ENCODE data around the gene CNTN6. TPM values are rescaled to one million over a fixed set of nuclear protein-coding genes. Genes with fewer than 3 reads are reported as not detected.

The CNTN6 gene
- total RNA-seq, 1 donor from 2014 or later = 2.2 TPM

- TF ChIP-seq EZH2 (IDR thresholded peaks at IDR 0.05) = no peak
- TF ChIP-seq CTCF (IDR thresholded peaks at IDR 0.05) = no peak
- no peak for TF ChIP-seq EZH2phosphoT487 (IDR thresholded peaks at IDR 0.05)
- Histone ChIP-seq H3K4me2 (no peak overlapping the region), H4K20me1 (ENCODE audit: low read depth) (no peaks in the 10 kb centered on the region), H3K79me2 (ENCODE audit: low read depth) (no peaks in the 10 kb centered on the region), H3K9me3 (ENCODE audit: low read depth) (no peaks in the 10 kb centered on the region), H3K4me1 (no peaks in the 10 kb centered on the region), H3K9ac (no peak overlapping the region), H3K4me3 (no peak overlapping the region), H3F3A (ENCODE audit: low read depth) (no peaks in the 10 kb centered on the region), H2AFZ (replicated peaks) (no peak overlapping the region), H3K27ac (no peak overlapping the region), H3K27me3 (no peaks in the 10 kb centered on the region), H3K36me3 (no peaks in the 10 kb centered on the region)
- Mint-ChIP-seq H3K4me1 (peaks cover 2% of the 10 kb centered on the region), H3K9me3 (no peaks in the 10 kb centered on the region), H3K27me3 (ENCODE audit: insufficient read depth, low read depth) (no peaks in the 10 kb centered on the region), H3K36me3 (no peaks in the 10 kb centered on the region), H3K4me3 (no peak overlapping the region), H3K27ac (no peak overlapping the region)
- DNase-seq (ENCODE audit: low spot score) = no peak
These were observed 134.3 kb downstream of the CNTN6 start for GRCh38 chr3:1227111-1227510.

GRCh38 chr3:1228289-1228688, 135.5 kb downstream of the CNTN6 start:
- no peaks in the 10 kb centered on the region for H3K4me1 Mint-ChIP-seq
- no peak overlapping the region for H3K4me2 ChIP-seq
- H3F3A ChIP-seq (ENCODE audit: low read depth) = no peaks in the 10 kb centered on the region
- no peak overlapping the region for H3K27ac ChIP-seq
- TF ChIP-seq CTCF (IDR thresholded peaks at IDR 0.05) = no peak
- no peak for TF ChIP-seq EZH2 (IDR thresholded peaks at IDR 0.05)
- no peak for TF ChIP-seq EZH2phosphoT487 (IDR thresholded peaks at IDR 0.05)
- DNase-seq (ENCODE audit: low spot score) = no peak
- no peak overlapping the region for H3K4me3 ChIP-seq
- H3K4me1 ChIP-seq = no peaks in the 10 kb centered on the region
- H3K27me3 Mint-ChIP-seq (ENCODE audit: insufficient read depth, low read depth) = no peaks in the 10 kb centered on the region
- no peak overlapping the region for H3K9ac ChIP-seq
- H3K27ac Mint-ChIP-seq = no peak overlapping the region
- H2AFZ ChIP-seq (replicated peaks) = no peak overlapping the region
- H3K79me2 ChIP-seq (ENCODE audit: low read depth) = no peaks in the 10 kb centered on the region
- H3K4me3 Mint-ChIP-seq = no peak overlapping the region
- no peaks in the 10 kb centered on the region for H3K36me3 Mint-ChIP-seq
- H3K27me3 ChIP-seq = no peaks in the 10 kb centered on the region
- H3K36me3 ChIP-seq = no peaks in the 10 kb centered on the region
- no peaks in the 10 kb centered on the region for H4K20me1 ChIP-seq (ENCODE audit: low read depth)
- no peaks in the 10 kb centered on the region for H3K9me3 Mint-ChIP-seq
- H3K9me3 ChIP-seq (ENCODE audit: low read depth) = no peaks in the 10 kb centered on the region

DNA sequence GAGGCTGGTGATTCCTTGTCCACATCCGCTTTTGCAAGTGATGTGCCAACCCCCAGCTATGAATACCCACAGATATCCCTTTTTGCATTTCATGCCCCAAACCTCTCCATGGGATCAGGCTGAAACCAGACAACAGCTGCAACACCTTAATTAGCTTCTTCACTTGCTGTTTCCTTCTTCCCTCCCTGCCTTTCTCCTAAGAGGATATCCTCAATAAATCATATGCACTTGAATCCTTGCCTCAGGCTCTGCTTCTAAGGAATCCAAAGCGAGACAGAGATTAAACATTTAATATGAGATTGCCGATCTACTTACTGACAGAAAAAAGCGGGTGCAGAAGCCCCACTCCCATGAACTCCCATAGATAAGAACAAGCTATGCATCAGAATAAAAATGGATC, 138.1 kb downstream of the CNTN6 start:
- Mint-ChIP-seq H3K4me1 (peaks cover 2% of the 10 kb centered on the region), H3K27me3 (ENCODE audit: insufficient read depth, low read depth) (no peaks in the 10 kb centered on the region), H3K36me3 (no peaks in the 10 kb centered on the region), H3K4me3 (no peak overlapping the region), H3K9me3 (no peaks in the 10 kb centered on the region), H3K27ac (no peak overlapping the region)
- H3K79me2 ChIP-seq (ENCODE audit: low read depth) = no peaks in the 10 kb centered on the region
- H4K20me1 ChIP-seq (ENCODE audit: low read depth) = no peaks in the 10 kb centered on the region
- no peak overlapping the region for H3K27ac ChIP-seq
- H3K9ac ChIP-seq = no peak overlapping the region
- no peak overlapping the region for H3K4me3 ChIP-seq
- no peaks in the 10 kb centered on the region for H3K4me1 ChIP-seq
- no peak overlapping the region for H2AFZ ChIP-seq (replicated peaks)
- no peak overlapping the region for H3K4me2 ChIP-seq
- TF ChIP-seq EZH2 (IDR thresholded peaks at IDR 0.05) = no peak
- no peak for TF ChIP-seq CTCF (IDR thresholded peaks at IDR 0.05)
- TF ChIP-seq EZH2phosphoT487 (IDR thresholded peaks at IDR 0.05) = no peak
- no peaks in the 10 kb centered on the region for H3K36me3 ChIP-seq
- no peaks in the 10 kb centered on the region for H3F3A ChIP-seq (ENCODE audit: low read depth)
- H3K27me3 ChIP-seq = no peaks in the 10 kb centered on the region
- no peak for DNase-seq (ENCODE audit: low spot score)
- H3K9me3 ChIP-seq (ENCODE audit: low read depth) = no peaks in the 10 kb centered on the region
